ENCODE results near the gene BMP10. TPM values are rescaled to one million over a fixed set of nuclear protein-coding genes. Genes with fewer than 3 reads are reported as not detected.

The BMP10 gene
- polyA plus RNA-seq, 3 donors = not detected

- Histone ChIP-seq H3K4me2 (replicated peaks; ENCODE audit: extremely low read depth, low read length, poor library complexity, severe bottlenecking) (no peak overlapping the region), H3K4me1 (ENCODE audit: control insufficient read depth in 1 of 2, insufficient read depth in 2 of 2, low read length in 2 of 2) (peaks cover 28 to 37% of the 10 kb centered on the region in 2 donors), H2AFZ (ENCODE audit: insufficient read depth, low read depth, low read length, poor library complexity, severe bottlenecking) (no peak overlapping the region), H3K36me3 (replicated peaks in 1 of 2; ENCODE audit: control insufficient read depth in 1 of 2, insufficient read depth in 2 of 2, low read length in 2 of 2) (no peaks in the 10 kb centered on the region), H3K79me2 (ENCODE audit: insufficient read depth, low read length) (no peaks in the 10 kb centered on the region), H3K9ac (ENCODE audit: insufficient read depth, low read length, poor library complexity, severe bottlenecking) (no peak overlapping the region), H3K27me3 (ENCODE audit: control insufficient read depth in 2 of 2, insufficient read depth in 2 of 2, low read length in 2 of 2) (no peaks in the 10 kb centered on the region), H3K27ac (ENCODE audit: low read depth in 1 of 2, low read length in 2 of 2) (no peak overlapping the region), H3K9me3 (replicated peaks in 1 of 2; ENCODE audit: control insufficient read depth in 1 of 2, insufficient read depth in 1 of 2, low read length in 2 of 2) (no peaks in the 10 kb centered on the region), H3K4me3 (replicated peaks in 1 of 3; ENCODE audit: low read depth in 2 of 3, low read length in 3 of 3) (no peak overlapping the region), H4K20me1 (ENCODE audit: insufficient read depth, low read length) (no peaks in the 10 kb centered on the region)
- DNase-seq = no peak
- no peaks in the 10 kb centered on the region for H3K27me3 Mint-ChIP-seq (ENCODE audit: low read depth in 3 of 3)
- no peak overlapping the region for H3K4me3 Mint-ChIP-seq
- no peak for TF ChIP-seq CTCF (IDR thresholded peaks at IDR 0.05)
- no peak overlapping the region for H3K27ac Mint-ChIP-seq
- 95% methylated on average over 4 of the region's 4 CpGs for WGBS (ENCODE audit: insufficient coverage)
- H3K36me3 Mint-ChIP-seq = no peaks in the 10 kb centered on the region
- intact Hi-C loops (cut with micrococcal nuclease) = no loop called here
- H3K9me3 Mint-ChIP-seq = no peaks in the 10 kb centered on the region
- H3K4me1 Mint-ChIP-seq = peaks cover 41% of the 10 kb centered on the region
Measured at GRCh38 chr2:68853915-68854314, 17.3 kb downstream of the BMP10 start.

GRCh38 chr2:68853035-68853434 lies 18.2 kb downstream of the BMP10 start:
- WGBS (ENCODE audit: insufficient coverage) = 100% methylated on average over 1 of the region's 2 CpGs
- peaks cover 33% of the 10 kb centered on the region for H3K4me1 Mint-ChIP-seq

More at GRCh38 chr2:68853035-68853434, 18.2 kb downstream of the BMP10 start:
- Histone ChIP-seq H3K36me3 (replicated peaks in 1 of 2; ENCODE audit: control insufficient read depth in 1 of 2, insufficient read depth in 2 of 2, low read length in 2 of 2) (no peaks in the 10 kb centered on the region), H3K27ac (ENCODE audit: low read depth in 1 of 2, low read length in 2 of 2) (no peak overlapping the region), H4K20me1 (ENCODE audit: insufficient read depth, low read length) (no peaks in the 10 kb centered on the region), H3K9me3 (replicated peaks in 1 of 2; ENCODE audit: control insufficient read depth in 1 of 2, insufficient read depth in 1 of 2, low read length in 2 of 2) (no peaks in the 10 kb centered on the region), H3K27me3 (ENCODE audit: control insufficient read depth in 2 of 2, insufficient read depth in 2 of 2, low read length in 2 of 2) (no peaks in the 10 kb centered on the region), H3K79me2 (ENCODE audit: insufficient read depth, low read length) (no peaks in the 10 kb centered on the region), H3K4me3 (replicated peaks in 1 of 3; ENCODE audit: low read depth in 2 of 3, low read length in 3 of 3) (no peak overlapping the region), H3K4me1 (ENCODE audit: control insufficient read depth in 1 of 2, insufficient read depth in 2 of 2, low read length in 2 of 2) (peaks cover 19 to 28% of the 10 kb centered on the region in 2 donors), H3K9ac (ENCODE audit: insufficient read depth, low read length, poor library complexity, severe bottlenecking) (no peak overlapping the region), H2AFZ (ENCODE audit: insufficient read depth, low read depth, low read length, poor library complexity, severe bottlenecking) (no peak overlapping the region), H3K4me2 (replicated peaks; ENCODE audit: extremely low read depth, low read length, poor library complexity, severe bottlenecking) (no peak overlapping the region)
- no peaks in the 10 kb centered on the region for H3K36me3 Mint-ChIP-seq
- H3K27me3 Mint-ChIP-seq (ENCODE audit: low read depth in 3 of 3) = no peaks in the 10 kb centered on the region
- no peak overlapping the region for H3K4me3 Mint-ChIP-seq
- no peak for DNase-seq
- intact Hi-C loops (cut with micrococcal nuclease) = no loop called here
- H3K9me3 Mint-ChIP-seq = no peaks in the 10 kb centered on the region
- no peak overlapping the region for H3K27ac Mint-ChIP-seq
- TF ChIP-seq CTCF (IDR thresholded peaks at IDR 0.05) = no peak

Data from CD14-positive monocyte (primary cell).